GM12801 (cell line): Measurements from ENCODE around the gene TPST1.

Experiments
- TF ChIP-seq, protein P1 (sequence below): IDR thresholded peaks from one replicate; pipeline ENCODE4 v1.5.1; 2011; ENCODE audit warnings: control low read depth; ENCODE audit not compliant: insufficient read length; ENCODE audit errors: extremely low read depth

The TPST1 gene

DNA sequence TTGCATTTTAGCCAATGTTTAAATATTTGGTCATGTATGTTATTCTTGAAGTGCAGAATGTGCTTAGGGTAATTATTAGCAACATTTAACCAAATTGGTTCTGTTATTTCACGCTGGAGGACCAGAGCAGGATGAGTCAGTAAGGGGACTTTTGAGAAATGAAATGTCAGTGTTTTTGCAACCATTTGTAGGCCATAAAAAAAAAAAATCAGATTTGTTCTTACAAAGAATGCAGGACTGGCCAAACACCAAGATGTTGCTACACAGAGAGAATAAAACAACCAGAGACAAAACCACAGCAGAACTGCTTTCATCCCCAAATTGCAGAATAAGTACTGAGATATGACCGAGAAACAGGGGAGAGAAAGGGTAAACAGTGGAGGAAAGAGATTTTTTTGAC is 62.1 kb downstream of the TPST1 start:
- TF ChIP-seq, protein P1, sequence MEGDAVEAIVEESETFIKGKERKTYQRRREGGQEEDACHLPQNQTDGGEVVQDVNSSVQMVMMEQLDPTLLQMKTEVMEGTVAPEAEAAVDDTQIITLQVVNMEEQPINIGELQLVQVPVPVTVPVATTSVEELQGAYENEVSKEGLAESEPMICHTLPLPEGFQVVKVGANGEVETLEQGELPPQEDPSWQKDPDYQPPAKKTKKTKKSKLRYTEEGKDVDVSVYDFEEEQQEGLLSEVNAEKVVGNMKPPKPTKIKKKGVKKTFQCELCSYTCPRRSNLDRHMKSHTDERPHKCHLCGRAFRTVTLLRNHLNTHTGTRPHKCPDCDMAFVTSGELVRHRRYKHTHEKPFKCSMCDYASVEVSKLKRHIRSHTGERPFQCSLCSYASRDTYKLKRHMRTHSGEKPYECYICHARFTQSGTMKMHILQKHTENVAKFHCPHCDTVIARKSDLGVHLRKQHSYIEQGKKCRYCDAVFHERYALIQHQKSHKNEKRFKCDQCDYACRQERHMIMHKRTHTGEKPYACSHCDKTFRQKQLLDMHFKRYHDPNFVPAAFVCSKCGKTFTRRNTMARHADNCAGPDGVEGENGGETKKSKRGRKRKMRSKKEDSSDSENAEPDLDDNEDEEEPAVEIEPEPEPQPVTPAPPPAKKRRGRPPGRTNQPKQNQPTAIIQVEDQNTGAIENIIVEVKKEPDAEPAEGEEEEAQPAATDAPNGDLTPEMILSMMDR: no peak

DNA sequence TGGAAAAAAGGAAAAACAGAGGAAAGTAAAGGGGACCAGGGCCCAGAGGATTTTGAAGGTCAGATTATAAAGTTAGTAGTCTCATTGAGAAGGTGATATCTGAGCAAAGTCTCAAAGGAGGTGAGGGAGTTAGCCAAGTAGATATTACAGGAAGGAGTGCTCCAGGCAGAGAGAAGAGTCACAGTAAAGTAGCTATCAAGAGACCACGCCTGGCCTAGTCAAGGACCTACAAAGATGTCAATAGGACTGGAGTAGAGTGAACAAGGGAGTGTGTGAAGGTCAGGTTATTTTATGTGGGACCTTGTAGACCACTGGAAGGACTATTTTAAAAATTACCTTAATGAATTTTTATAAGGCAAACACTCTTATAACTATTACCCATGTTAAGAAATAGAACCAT is 64.8 kb downstream of the TPST1 start:
- TF ChIP-seq, protein P1: no peak

DNA sequence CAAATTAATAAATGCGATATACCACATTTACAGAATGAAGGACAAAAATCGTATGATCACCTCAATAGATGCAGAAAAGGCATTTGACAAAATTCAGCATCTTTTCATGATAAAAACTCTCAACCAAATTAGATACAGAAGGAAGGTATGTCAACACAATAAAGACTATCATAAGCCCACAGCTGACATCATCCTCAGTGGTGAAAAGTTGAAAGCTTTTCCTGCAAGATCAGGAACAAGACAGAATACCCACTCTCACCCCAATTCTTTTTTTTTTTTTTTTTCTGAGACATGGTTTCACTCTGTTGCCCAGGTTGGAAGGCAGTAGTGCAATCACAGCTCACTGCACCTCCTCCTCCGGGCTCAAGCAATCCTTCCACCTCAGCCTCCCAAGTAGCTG is 67.2 kb downstream of the TPST1 start:
- TF ChIP-seq, protein P1: no peak

DNA sequence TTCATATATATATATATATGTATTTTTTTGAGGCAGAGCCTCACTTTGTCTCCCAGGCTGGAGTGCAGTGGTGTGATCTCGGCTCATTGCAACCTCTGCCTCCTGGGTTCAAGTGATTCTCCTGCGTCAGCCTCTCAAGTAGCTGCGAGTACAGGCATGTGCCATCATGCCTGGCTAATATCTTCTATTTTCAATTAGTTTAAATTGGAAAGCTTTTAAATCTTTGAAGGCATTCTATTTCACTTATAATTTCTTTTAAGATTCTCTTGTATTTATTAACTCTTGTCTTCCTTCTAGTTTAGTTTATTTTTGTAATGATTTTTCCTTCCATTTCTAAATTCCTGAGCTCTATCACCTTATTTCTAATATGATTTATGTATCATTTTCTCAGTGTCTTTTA is 71.2 kb downstream of the TPST1 start:
- TF ChIP-seq, protein P1: no peak

GRCh38 chr7:66277492-66277891 is 72.4 kb downstream of the TPST1 start:
- TF ChIP-seq, protein P1: no peak

GRCh38 chr7:66279912-66280311 is 74.8 kb downstream of the TPST1 start:
- TF ChIP-seq, protein P1: no peak

DNA sequence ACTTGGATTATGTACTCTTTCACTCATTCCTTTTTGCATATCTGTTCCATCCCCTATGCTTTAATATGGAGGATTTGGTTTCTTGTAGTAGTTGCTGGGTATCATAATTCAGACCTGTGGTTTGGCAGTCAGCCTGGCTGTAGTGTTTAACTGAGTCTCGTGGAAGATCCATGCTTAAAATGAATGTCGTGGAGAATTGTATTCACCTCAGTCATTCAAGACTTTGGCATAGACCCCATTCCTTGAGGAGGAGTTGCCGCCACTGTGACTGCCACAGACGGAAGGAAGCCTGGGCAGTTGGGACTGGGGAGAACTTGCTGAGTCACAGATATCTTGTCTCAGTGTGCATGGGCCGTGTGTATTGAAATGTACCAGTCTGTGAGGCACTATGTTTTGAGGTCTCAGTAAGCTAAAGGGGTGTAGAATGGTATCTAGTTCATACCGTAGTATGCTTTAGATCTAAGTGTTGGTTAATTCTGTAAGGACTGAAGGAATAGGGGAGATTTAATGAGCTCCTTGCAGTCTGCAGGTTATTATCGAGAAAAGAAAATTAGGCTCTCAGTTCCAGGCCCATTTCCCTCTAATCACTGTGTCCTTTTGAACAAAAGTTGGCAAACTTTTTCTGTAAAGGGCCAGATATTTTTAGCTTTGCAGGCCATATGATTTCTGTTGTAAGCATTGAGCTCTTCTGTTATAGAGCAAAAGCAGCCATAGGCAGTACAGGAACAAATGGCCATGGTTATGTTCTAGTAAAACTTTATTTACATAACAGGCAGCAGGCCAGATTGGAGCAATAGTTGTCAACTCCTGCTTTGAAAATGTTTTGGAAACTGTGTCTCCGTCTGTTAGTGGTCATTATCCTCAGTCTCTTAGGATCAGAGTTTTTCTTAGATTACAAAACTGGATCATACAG is 76.8 kb downstream of the TPST1 start:
- TF ChIP-seq, protein P1: no peak
